HL-60 (cell line): ENCODE data around the gene SMIM5.

Experiments
- SPI1 ChIP-seq: IDR thresholded peaks from 2 replicates; pipeline ENCODE4 v1.6.1; 2012; ENCODE audit warnings: low read depth, mild to moderate bottlenecking, borderline replicate concordance
- TF ChIP-seq, protein P1 (sequence below): IDR thresholded peaks from one replicate; pipeline ENCODE4 v1.5.1; 2011; ENCODE audit warnings: low read length, control low read depth, inconsistent platforms; ENCODE audit not compliant: insufficient read depth

DNA sequence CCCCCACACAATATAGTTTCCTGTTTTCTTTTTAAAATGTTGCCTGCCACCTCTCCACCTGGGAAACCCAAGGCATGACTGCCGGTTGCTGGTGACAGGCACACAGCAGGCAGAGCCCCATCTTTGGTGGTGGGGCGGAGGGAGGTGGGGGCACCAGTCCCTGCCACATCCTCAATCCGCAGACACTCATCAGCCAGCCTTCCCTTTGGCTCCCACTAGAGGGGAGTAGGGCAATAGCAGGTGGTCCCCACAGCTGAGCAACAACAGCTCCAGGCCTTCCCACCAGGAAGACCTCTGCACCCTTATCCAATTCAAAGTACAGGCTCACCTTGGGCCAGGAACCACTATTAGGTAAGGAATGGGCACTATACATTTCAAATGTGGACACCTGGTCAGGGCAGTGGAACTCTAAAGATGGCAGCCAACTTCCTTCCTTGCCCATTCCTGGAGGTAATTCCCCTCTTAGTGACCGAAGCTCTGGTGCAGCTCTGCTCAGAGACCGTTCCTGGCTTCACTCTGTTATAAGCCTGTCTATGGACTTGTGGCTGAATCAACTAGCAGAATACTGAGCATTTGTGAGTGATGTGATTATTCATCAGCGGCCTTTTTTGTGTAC, 19.8 kb downstream of the SMIM5 start:
- TF ChIP-seq SPI1, result no peak
- TF ChIP-seq, protein P1, sequence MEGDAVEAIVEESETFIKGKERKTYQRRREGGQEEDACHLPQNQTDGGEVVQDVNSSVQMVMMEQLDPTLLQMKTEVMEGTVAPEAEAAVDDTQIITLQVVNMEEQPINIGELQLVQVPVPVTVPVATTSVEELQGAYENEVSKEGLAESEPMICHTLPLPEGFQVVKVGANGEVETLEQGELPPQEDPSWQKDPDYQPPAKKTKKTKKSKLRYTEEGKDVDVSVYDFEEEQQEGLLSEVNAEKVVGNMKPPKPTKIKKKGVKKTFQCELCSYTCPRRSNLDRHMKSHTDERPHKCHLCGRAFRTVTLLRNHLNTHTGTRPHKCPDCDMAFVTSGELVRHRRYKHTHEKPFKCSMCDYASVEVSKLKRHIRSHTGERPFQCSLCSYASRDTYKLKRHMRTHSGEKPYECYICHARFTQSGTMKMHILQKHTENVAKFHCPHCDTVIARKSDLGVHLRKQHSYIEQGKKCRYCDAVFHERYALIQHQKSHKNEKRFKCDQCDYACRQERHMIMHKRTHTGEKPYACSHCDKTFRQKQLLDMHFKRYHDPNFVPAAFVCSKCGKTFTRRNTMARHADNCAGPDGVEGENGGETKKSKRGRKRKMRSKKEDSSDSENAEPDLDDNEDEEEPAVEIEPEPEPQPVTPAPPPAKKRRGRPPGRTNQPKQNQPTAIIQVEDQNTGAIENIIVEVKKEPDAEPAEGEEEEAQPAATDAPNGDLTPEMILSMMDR, result peak; percentile 75
